Left lung (tissue), 10 donors: Measurements from ENCODE around the gene LAMTOR4. TPM values are rescaled to one million over a fixed set of nuclear protein-coding genes. Genes with fewer than 3 reads are reported as not detected.

Experiments used
- ATAC-seq: fragments of 200-7000 bp; cut with Tn5 transposase; one replicate; pipeline ENCODE4 v1.9.1; 2020; ENCODE audit warnings: moderate library complexity
- DNase-seq, 4 donors: peaks; one replicate each; pipeline ENCODE4 v3.0.0-alpha.2; 2013 to 2020
- H3K27ac ChIP-seq, 2 donors: fragments of 200-600 bp; sonication (generic) in 1 of 2; one replicate each; pipeline versions ENCODE4 v1.5.0 to v1.8.0; 2020 to 2021
- H3K27me3 ChIP-seq, 2 donors: fragments of 200-600 bp; sonication (generic) in 1 of 2; one replicate each; pipeline versions ENCODE4 v1.5.0 to v1.8.0; 2020 to 2021
- H3K36me3 ChIP-seq, 2 donors: fragments of 200-600 bp; sonication (generic) in 1 of 2; one replicate each; pipeline versions ENCODE4 v1.5.0 to v1.8.0; 2020 to 2021
- H3K4me1 ChIP-seq, 2 donors: fragments of 200-600 bp; one replicate each; pipeline ENCODE4 v1.8.0; 2021
- H3K4me3 ChIP-seq, 2 donors: fragments of 200-600 bp; sonication (generic) in 1 of 2; one replicate each; pipeline versions ENCODE4 v1.5.0 to v1.8.0; 2020 to 2021; ENCODE audit warnings: mild to moderate bottlenecking in 1 of 2
- H3K9me3 ChIP-seq, 2 donors: fragments of 200-600 bp; sonication (generic) in 1 of 2; one replicate each; pipeline versions ENCODE4 v1.5.0 to v1.8.0; 2020 to 2021
- CTCF ChIP-seq, 2 donors: fragments of 200-600 bp; sonication (generic) in 1 of 2; IDR thresholded peaks; one replicate each; pipeline versions ENCODE4 v1.5.0 to v1.8.0; 2021; ENCODE audit warnings: antibody characterized with exemption in 2 of 2
- intact Hi-C, 2 donors: fragments of 100-400 bp; cut with DNase I; formaldehyde crosslinking; loops; one replicate each; pipeline versions ENCODE4 v1.11.2 to v1.14.2; 2022
- polyA plus RNA-seq, 6 donors: library from polyadenylated mRNA; unstranded; fragments of 120-200 nt; gene quantifications; one replicate each; pipeline ENCODE4 v1.2.1, GENCODE V29; 2013; ENCODE audit not compliant: insufficient read length in 6 of 6
- total RNA-seq, 2 donors: library from RNA; stranded (reverse); fragmentation: NEBNext Ultra II Directional; extraction: Animal tissue kit (Norgen Biotek cat#: 25700); gene quantifications; one replicate each; pipeline ENCODE4 v1.2.1, GENCODE V29; 2021
- donor health status: DM: no; HTN: yes; CAD: no.
- donor health status: DM: no; HTN: no; CAD: no.

The LAMTOR4 gene
- total and polyA plus RNA-seq, 8 donors, result 85.9 to 120 (median 99.3) TPM

GRCh38 chr7:100120733-100121036 lies 28.0 kb upstream of the LAMTOR4 start:
- Histone ChIP-seq H3K4me1 (peaks cover 14 to 35% of the 10 kb centered on the region in 2 donors), H3K27ac (no peak overlapping the region), H3K27me3 (no peaks in the 10 kb centered on the region), H3K4me3 (peak overlapping the region in 1 of 2 donors; percentile 89), H3K9me3 (no peaks in the 10 kb centered on the region), H3K36me3 (no peaks in the 10 kb centered on the region)
- intact Hi-C loops, result no loop called here
- ATAC-seq, result no peak
- no peak for TF ChIP-seq CTCF (IDR thresholded peaks at IDR 0.05)
- DNase-seq, result no peak

- ATAC-seq (no peak), DNase-seq (peak in 1 of 4 donors; percentile 33)
- Histone ChIP-seq H3K4me1 (peaks cover 14 to 43% of the 10 kb centered on the region in 2 donors), H3K4me3 (no peak overlapping the region), H3K27ac (no peak overlapping the region), H3K36me3 (no peaks in the 10 kb centered on the region), H3K27me3 (no peaks in the 10 kb centered on the region), H3K9me3 (no peaks in the 10 kb centered on the region)
- intact Hi-C loops, result no loop called here
- TF ChIP-seq CTCF (IDR thresholded peaks at IDR 0.05), result no peak
Measured at GRCh38 chr7:100122067-100122466, 26.7 kb upstream of the LAMTOR4 start.

- intact Hi-C loops, result no loop called here
- H3K9me3 ChIP-seq, result no peaks in the 10 kb centered on the region
- H3K36me3 ChIP-seq, result no peaks in the 10 kb centered on the region
- H3K4me1 ChIP-seq, result peaks cover 14 to 43% of the 10 kb centered on the region in 2 donors
- no peak for TF ChIP-seq CTCF (IDR thresholded peaks at IDR 0.05)
- no peak for ATAC-seq
- no peak overlapping the region for H3K4me3 ChIP-seq
- DNase-seq, result no peak
- no peak overlapping the region for H3K27ac ChIP-seq
- H3K27me3 ChIP-seq, result no peaks in the 10 kb centered on the region
Measured at GRCh38 chr7:100122568-100122967, 26.1 kb upstream of the LAMTOR4 start.

GRCh38 chr7:100124301-100125230 lies 24.2 kb upstream of the LAMTOR4 start:
- no peaks in the 10 kb centered on the region for H3K9me3 ChIP-seq
- no peak overlapping the region for H3K27ac ChIP-seq
- peaks cover 12 to 39% of the 10 kb centered on the region in 2 donors for H3K4me1 ChIP-seq
- no peak for ATAC-seq
- no peaks in the 10 kb centered on the region for H3K27me3 ChIP-seq
- no peak for DNase-seq
- no peaks in the 10 kb centered on the region for H3K36me3 ChIP-seq
- no peak for TF ChIP-seq CTCF (IDR thresholded peaks at IDR 0.05)
- no peak overlapping the region for H3K4me3 ChIP-seq
- intact Hi-C loops, result no loop called here

- intact Hi-C loops, result no loop called here
- no peak for TF ChIP-seq CTCF (IDR thresholded peaks at IDR 0.05)
- no peak for DNase-seq
- Histone ChIP-seq H3K27ac (peak overlapping the region; percentile 96 to 97), H3K4me1 (peaks cover 5 to 37% of the 10 kb centered on the region in 2 donors), H3K27me3 (no peaks in the 10 kb centered on the region), H3K4me3 (peak overlapping the region; percentile 93 to 96), H3K36me3 (no peaks in the 10 kb centered on the region), H3K9me3 (no peaks in the 10 kb centered on the region)
- ATAC-seq, result peak; percentile 55
Measured at GRCh38 chr7:100126239-100126930, 22.3 kb upstream of the LAMTOR4 start.
